ENCODE measurements around the gene RAD18. TPM values are rescaled to one million over a fixed set of nuclear protein-coding genes. Genes with fewer than 3 reads are reported as not detected.

Gene RAD18
- total and polyA plus RNA-seq, 9 of the 15 experiments (the other 6 are each of a cell fraction or from before 2014, with no cell fraction given): 19.2 to 49.4 (median 34.4) TPM

- no peaks in the 10 kb centered on the region for H3K27me3 ChIP-seq (ENCODE audit: control insufficient read depth in 2 of 2, insufficient read depth in 2 of 2, low read length in 2 of 2)
- no peak overlapping the region for H3K27ac ChIP-seq (ENCODE audit: extremely low read depth, low read depth, low read length)
- H3K79me2 ChIP-seq (ENCODE audit: control insufficient read depth, insufficient read depth, low read length): no peaks in the 10 kb centered on the region
- H3K4me2 ChIP-seq (ENCODE audit: insufficient read depth, low read length): no peak overlapping the region
- 100% methylated on average over 3 of the region's 3 CpGs for WGBS (ENCODE audit: insufficient coverage, low coverage, missing lambda C conversion rate)
- no peaks in the 10 kb centered on the region for H3K9me1 ChIP-seq (ENCODE audit: control insufficient read depth, insufficient read depth, low read length)
- ChIA-PET POLR2A (interaction anchor here (0.7 kb wide), 1 partner anchor 458 kb away, joined by 5 read pairs; no protein-coding TSS in a partner anchor), CTCF (ENCODE audit: low intra/inter-chr PET ratio) (no interaction called here)
- no peak overlapping the region for H3K9ac ChIP-seq (ENCODE audit: insufficient read depth in 1 of 2, low read depth in 2 of 2, low read length in 2 of 2)
- H3K9me3 ChIP-seq (replicated peaks; ENCODE audit: control insufficient read depth, insufficient read depth, low read depth, low read length): no peaks in the 10 kb centered on the region
- FAIRE-seq: no peak
- in situ Hi-C loops (cut with MboI) (no loop called here), intact Hi-C loops (cut with micrococcal nuclease) (no loop called here)
- no peaks in the 10 kb centered on the region for H4K20me1 ChIP-seq (replicated peaks; ENCODE audit: control insufficient read depth, insufficient read depth, low read length)
- no peak for ATAC-seq
- peaks cover 3% of the 10 kb centered on the region; the same call in 1 of the 3 replicates for H3K36me3 ChIP-seq (ENCODE audit: control insufficient read depth, insufficient read depth, low read length)
- TF ChIP-seq MECOM (CRISPR knock-in tag; IDR thresholded peaks at IDR 0.05): no peak
- TF ChIP-seq ELF4 (CRISPR knock-in tag; IDR thresholded peaks at IDR 0.05): no peak
- no peak for TF ChIP-seq CHD4 (IDR thresholded peaks at IDR 0.05; ENCODE audit: insufficient read depth, insufficient replicate concordance, low read depth, low read length, poor library complexity, severe bottlenecking)
- no peak for TF ChIP-seq EZH2 (IDR thresholded peaks at IDR 0.05; ENCODE audit: borderline replicate concordance, low read depth, low read length)
- no peak for TF ChIP-seq NBN (IDR thresholded peaks at IDR 0.05; ENCODE audit: low read depth)
- TF ChIP-seq SRF (CRISPR knock-in tag; IDR thresholded peaks at IDR 0.05): no peak
- no peak for TF ChIP-seq PURB (CRISPR knock-in tag; IDR thresholded peaks at IDR 0.05; ENCODE audit: low read depth)
- no TSS peak for BruUV-seq (replicated peaks)
- H3K4me1 ChIP-seq (replicated peaks in 1 of 2; ENCODE audit: control insufficient read depth in 2 of 2, insufficient read depth in 2 of 2, low read length in 2 of 2): no peaks in the 10 kb centered on the region
- H2AFZ ChIP-seq (ENCODE audit: low read depth, low read length): no peak overlapping the region
- DNase-seq (ENCODE audit: extremely low read depth in 1 of 4, low spot score in 3 of 4): no peak
- H3K4me3 ChIP-seq: no peak overlapping the region
Observed at GRCh38 chr3:8871306-8871705, 92.0 kb downstream of the RAD18 start.

- Histone ChIP-seq H3K9me1 (ENCODE audit: control insufficient read depth, insufficient read depth, low read length) (no peaks in the 10 kb centered on the region), H3K79me2 (ENCODE audit: control insufficient read depth, insufficient read depth, low read length) (no peaks in the 10 kb centered on the region), H3K4me3 (no peak overlapping the region), H3K4me2 (ENCODE audit: insufficient read depth, low read length) (no peak overlapping the region), H3K27me3 (ENCODE audit: control insufficient read depth in 2 of 2, insufficient read depth in 2 of 2, low read length in 2 of 2) (no peaks in the 10 kb centered on the region), H3K36me3 (ENCODE audit: control insufficient read depth, insufficient read depth, low read length) (no peaks in the 10 kb centered on the region), H3K27ac (ENCODE audit: extremely low read depth, low read depth, low read length) (no peak overlapping the region), H3K4me1 (replicated peaks in 1 of 2; ENCODE audit: control insufficient read depth in 2 of 2, insufficient read depth in 2 of 2, low read length in 2 of 2) (no peaks in the 10 kb centered on the region), H3K9me3 (replicated peaks; ENCODE audit: control insufficient read depth, insufficient read depth, low read depth, low read length) (no peaks in the 10 kb centered on the region), H4K20me1 (replicated peaks; ENCODE audit: control insufficient read depth, insufficient read depth, low read length) (no peaks in the 10 kb centered on the region; the same call in 1 of the 2 replicates), H3K9ac (ENCODE audit: insufficient read depth in 1 of 2, low read depth in 2 of 2, low read length in 2 of 2) (no peak overlapping the region), H2AFZ (ENCODE audit: low read depth, low read length) (no peak overlapping the region)
- ChIA-PET POLR2A (no interaction called here), CTCF (ENCODE audit: low intra/inter-chr PET ratio) (no interaction called here)
- in situ Hi-C loops (cut with MboI) (no loop called here), intact Hi-C loops (cut with micrococcal nuclease) (no loop called here)
- no peak for ATAC-seq
- no peak for DNase-seq (ENCODE audit: extremely low read depth in 1 of 4, low spot score in 3 of 4)
- no peak for FAIRE-seq
- TF ChIP-seq HMG20A (CRISPR knock-in tag; conservative IDR thresholded peaks at IDR 0.05): no peak
- no peak for TF ChIP-seq SETDB1 (IDR thresholded peaks at IDR 0.05; ENCODE audit: low read length)
- no peak for TF ChIP-seq ZBTB2 (IDR thresholded peaks at IDR 0.05)
- TF ChIP-seq MAFG (tag; conservative IDR thresholded peaks at IDR 0.05): no peak
- TF ChIP-seq MBD2 (IDR thresholded peaks at IDR 0.05; ENCODE audit: borderline replicate concordance, low read depth): no peak
- whole genome bisulfite sequencing (ENCODE audit: insufficient coverage, low coverage, missing lambda C conversion rate): 75% methylated on average over 7 of the region's 7 CpGs
- BruUV-seq (replicated peaks): no TSS peak
Observed at GRCh38 chr3:8870134-8870533, 93.1 kb downstream of the RAD18 start.
